ENCODE results near the gene IGF2. TPM values are rescaled to one million over a fixed set of nuclear protein-coding genes. Genes with fewer than 3 reads are reported as not detected.

IGF2 gene
- polyA plus RNA-seq, 1 donor from 2014 or later, result not detected

DNA sequence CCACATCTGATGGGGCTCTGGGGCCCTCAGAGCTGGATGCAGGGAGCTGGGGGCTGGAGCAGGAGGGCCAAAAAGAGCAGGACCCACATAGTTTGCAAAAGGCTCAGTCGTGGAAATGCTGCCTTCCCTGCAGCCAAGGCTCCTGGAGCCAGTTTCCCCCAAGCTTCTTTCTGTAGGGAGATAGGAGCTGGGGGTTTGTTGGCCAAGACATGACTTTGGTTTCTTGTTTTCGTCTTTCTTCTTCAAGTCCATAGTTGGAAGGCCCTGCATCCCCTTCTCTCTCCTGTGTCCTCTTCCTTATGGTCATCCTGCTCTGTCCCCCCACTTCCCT, 36.3 kb downstream of the IGF2 start:
- Histone ChIP-seq H3K4me3 (ENCODE audit: low read length) (no peak overlapping the region), H3K9ac (ENCODE audit: low read length) (no peak overlapping the region), H3K9me3 (ENCODE audit: low read length) (no peaks in the 10 kb centered on the region), H2AFZ (ENCODE audit: low read depth, low read length) (no peak overlapping the region), H3K27ac (ENCODE audit: low read length) (no peak overlapping the region), H3F3A (ENCODE audit: insufficient read depth, low read length, poor library complexity, severe bottlenecking) (no peaks in the 10 kb centered on the region), H3K27me3 (ENCODE audit: insufficient read depth, low read depth, low read length) (no peaks in the 10 kb centered on the region), H4K20me1 (ENCODE audit: insufficient read depth) (no peaks in the 10 kb centered on the region), H3K9me2 (ENCODE audit: insufficient read depth, low read length) (no peaks in the 10 kb centered on the region), H3K36me3 (ENCODE audit: insufficient read depth, low read length) (no peaks in the 10 kb centered on the region), H3K79me2 (replicated peaks; ENCODE audit: insufficient read depth, low read length) (no peaks in the 10 kb centered on the region), H3K4me2 (ENCODE audit: low read length) (no peak overlapping the region)
- TF ChIP-seq, protein P1, sequence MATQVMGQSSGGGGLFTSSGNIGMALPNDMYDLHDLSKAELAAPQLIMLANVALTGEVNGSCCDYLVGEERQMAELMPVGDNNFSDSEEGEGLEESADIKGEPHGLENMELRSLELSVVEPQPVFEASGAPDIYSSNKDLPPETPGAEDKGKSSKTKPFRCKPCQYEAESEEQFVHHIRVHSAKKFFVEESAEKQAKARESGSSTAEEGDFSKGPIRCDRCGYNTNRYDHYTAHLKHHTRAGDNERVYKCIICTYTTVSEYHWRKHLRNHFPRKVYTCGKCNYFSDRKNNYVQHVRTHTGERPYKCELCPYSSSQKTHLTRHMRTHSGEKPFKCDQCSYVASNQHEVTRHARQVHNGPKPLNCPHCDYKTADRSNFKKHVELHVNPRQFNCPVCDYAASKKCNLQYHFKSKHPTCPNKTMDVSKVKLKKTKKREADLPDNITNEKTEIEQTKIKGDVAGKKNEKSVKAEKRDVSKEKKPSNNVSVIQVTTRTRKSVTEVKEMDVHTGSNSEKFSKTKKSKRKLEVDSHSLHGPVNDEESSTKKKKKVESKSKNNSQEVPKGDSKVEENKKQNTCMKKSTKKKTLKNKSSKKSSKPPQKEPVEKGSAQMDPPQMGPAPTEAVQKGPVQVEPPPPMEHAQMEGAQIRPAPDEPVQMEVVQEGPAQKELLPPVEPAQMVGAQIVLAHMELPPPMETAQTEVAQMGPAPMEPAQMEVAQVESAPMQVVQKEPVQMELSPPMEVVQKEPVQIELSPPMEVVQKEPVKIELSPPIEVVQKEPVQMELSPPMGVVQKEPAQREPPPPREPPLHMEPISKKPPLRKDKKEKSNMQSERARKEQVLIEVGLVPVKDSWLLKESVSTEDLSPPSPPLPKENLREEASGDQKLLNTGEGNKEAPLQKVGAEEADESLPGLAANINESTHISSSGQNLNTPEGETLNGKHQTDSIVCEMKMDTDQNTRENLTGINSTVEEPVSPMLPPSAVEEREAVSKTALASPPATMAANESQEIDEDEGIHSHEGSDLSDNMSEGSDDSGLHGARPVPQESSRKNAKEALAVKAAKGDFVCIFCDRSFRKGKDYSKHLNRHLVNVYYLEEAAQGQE (IDR thresholded peaks at IDR 0.05; ENCODE audit: borderline replicate concordance), result no peak
- no peak for TF ChIP-seq TAF1 (IDR thresholded peaks at IDR 0.05; ENCODE audit: low read depth)
- TF ChIP-seq EZH2 (IDR thresholded peaks at IDR 0.05; ENCODE audit: borderline replicate concordance, insufficient read depth, low read length, poor library complexity, severe bottlenecking), result no peak
- TF ChIP-seq RAD21 (conservative IDR thresholded peaks at IDR 0.05), result no peak
- TF ChIP-seq, protein P2, sequence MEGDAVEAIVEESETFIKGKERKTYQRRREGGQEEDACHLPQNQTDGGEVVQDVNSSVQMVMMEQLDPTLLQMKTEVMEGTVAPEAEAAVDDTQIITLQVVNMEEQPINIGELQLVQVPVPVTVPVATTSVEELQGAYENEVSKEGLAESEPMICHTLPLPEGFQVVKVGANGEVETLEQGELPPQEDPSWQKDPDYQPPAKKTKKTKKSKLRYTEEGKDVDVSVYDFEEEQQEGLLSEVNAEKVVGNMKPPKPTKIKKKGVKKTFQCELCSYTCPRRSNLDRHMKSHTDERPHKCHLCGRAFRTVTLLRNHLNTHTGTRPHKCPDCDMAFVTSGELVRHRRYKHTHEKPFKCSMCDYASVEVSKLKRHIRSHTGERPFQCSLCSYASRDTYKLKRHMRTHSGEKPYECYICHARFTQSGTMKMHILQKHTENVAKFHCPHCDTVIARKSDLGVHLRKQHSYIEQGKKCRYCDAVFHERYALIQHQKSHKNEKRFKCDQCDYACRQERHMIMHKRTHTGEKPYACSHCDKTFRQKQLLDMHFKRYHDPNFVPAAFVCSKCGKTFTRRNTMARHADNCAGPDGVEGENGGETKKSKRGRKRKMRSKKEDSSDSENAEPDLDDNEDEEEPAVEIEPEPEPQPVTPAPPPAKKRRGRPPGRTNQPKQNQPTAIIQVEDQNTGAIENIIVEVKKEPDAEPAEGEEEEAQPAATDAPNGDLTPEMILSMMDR (IDR thresholded peaks at IDR 0.05; ENCODE audit: poor library complexity, severe bottlenecking), result no peak
- TF ChIP-seq SMC3 (conservative IDR thresholded peaks at IDR 0.05; ENCODE audit: poor library complexity), result no peak
- no peak for TF ChIP-seq EP300 (conservative IDR thresholded peaks at IDR 0.05; ENCODE audit: poor library complexity, severe bottlenecking)
- TF ChIP-seq MXI1 (conservative IDR thresholded peaks at IDR 0.05; ENCODE audit: poor library complexity, severe bottlenecking), result no peak
- TF ChIP-seq POLR2AphosphoS5 (IDR thresholded peaks at IDR 0.05), result no peak

DNA sequence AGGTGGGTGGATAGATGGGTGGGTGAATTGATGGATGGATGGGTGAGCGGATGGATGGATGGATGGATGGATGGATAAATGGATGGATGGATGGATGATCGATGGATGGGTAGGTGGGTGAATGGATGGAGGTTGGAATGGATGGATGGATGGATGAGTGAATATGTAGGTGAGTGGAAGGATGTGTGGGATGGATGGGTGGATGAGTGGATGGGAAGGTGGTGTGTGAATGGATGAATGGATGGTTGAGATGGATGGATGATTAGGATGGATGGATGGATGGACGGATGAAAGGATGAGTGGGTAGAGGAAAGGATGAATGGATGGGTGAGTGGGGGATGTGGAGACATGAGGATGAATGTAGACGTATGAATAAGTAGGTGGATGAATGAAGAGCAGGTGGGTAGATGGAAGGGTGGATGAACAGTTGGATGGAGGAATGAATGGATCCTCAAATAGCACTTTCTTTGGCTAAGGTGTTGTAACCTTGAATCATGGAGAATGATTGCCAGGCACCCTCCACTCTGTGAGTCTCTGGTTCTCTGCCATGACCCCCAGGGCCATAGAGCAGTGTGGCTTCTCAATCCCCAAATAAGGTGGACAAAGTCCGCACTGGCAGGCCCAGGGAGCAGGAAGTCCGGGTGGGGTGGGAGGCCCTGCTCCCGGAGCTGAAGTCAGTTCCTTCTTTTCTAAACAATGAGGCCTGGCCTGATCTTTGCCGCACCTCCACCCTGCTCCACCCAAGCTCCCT, 36.9 kb downstream of the IGF2 start:
- Histone ChIP-seq H3K36me3 (ENCODE audit: insufficient read depth, low read length) (no peaks in the 10 kb centered on the region), H2AFZ (ENCODE audit: low read depth, low read length) (no peak overlapping the region), H3K79me2 (replicated peaks; ENCODE audit: insufficient read depth, low read length) (no peaks in the 10 kb centered on the region), H3K4me2 (ENCODE audit: low read length) (no peak overlapping the region), H3K4me3 (ENCODE audit: low read length) (no peak overlapping the region), H3K27me3 (ENCODE audit: insufficient read depth, low read depth, low read length) (no peaks in the 10 kb centered on the region), H3K9me2 (ENCODE audit: insufficient read depth, low read length) (no peaks in the 10 kb centered on the region), H4K20me1 (ENCODE audit: insufficient read depth) (no peaks in the 10 kb centered on the region), H3K9me3 (ENCODE audit: low read length) (no peaks in the 10 kb centered on the region), H3K27ac (ENCODE audit: low read length) (no peak overlapping the region), H3F3A (ENCODE audit: insufficient read depth, low read length, poor library complexity, severe bottlenecking) (no peaks in the 10 kb centered on the region), H3K9ac (ENCODE audit: low read length) (no peak overlapping the region)
- TF ChIP-seq, protein P2 (IDR thresholded peaks at IDR 0.05; ENCODE audit: poor library complexity, severe bottlenecking), result no peak
- TF ChIP-seq SMC3 (conservative IDR thresholded peaks at IDR 0.05; ENCODE audit: poor library complexity) (no peak), RAD21 (conservative IDR thresholded peaks at IDR 0.05) (no peak), POLR2AphosphoS5 (IDR thresholded peaks at IDR 0.05) (no peak), EZH2 (IDR thresholded peaks at IDR 0.05; ENCODE audit: borderline replicate concordance, insufficient read depth, low read length, poor library complexity, severe bottlenecking) (no peak), MXI1 (conservative IDR thresholded peaks at IDR 0.05; ENCODE audit: poor library complexity, severe bottlenecking) (no peak), TAF1 (IDR thresholded peaks at IDR 0.05; ENCODE audit: low read depth) (no peak), EP300 (conservative IDR thresholded peaks at IDR 0.05; ENCODE audit: poor library complexity, severe bottlenecking) (no peak)
- TF ChIP-seq, protein P1 (IDR thresholded peaks at IDR 0.05; ENCODE audit: borderline replicate concordance), result no peak
